Sciatic nerve (tissue), 2 donors: Measurements from ENCODE around the gene MGMT. TPM values are rescaled to one million over a fixed set of nuclear protein-coding genes. Genes with fewer than 3 reads are reported as not detected.

Source experiments
- ATAC-seq: fragments of 200-7000 bp; cut with Tn5 transposase; one replicate; pipeline ENCODE4 v1.9.1; 2020; ENCODE audit warnings: mild to moderate bottlenecking, moderate library complexity
- DNase-seq: peaks from one replicate; pipeline ENCODE4 v3.0.0-alpha.2; 2020; ENCODE audit warnings: low spot score
- intact Hi-C: fragments of 100-400 bp; cut with DNase I; formaldehyde crosslinking; loops from one replicate; pipeline ENCODE4 v1.14.2; 2022
- total RNA-seq: library from RNA; stranded (reverse); fragmentation: NEBNext Ultra II Directional; extraction: Animal tissue kit (Norgen Biotek cat#: 25700); gene quantifications from one replicate; pipeline ENCODE4 v1.2.1, GENCODE V29; 2021
- donor health status: DM: no; HTN: no; CAD: no.
- donor health status: DM: no; HTN: no; CAD: no.

MGMT gene
- total RNA-seq, 1 donor from 2014 or later, result 24.5 TPM

DNA sequence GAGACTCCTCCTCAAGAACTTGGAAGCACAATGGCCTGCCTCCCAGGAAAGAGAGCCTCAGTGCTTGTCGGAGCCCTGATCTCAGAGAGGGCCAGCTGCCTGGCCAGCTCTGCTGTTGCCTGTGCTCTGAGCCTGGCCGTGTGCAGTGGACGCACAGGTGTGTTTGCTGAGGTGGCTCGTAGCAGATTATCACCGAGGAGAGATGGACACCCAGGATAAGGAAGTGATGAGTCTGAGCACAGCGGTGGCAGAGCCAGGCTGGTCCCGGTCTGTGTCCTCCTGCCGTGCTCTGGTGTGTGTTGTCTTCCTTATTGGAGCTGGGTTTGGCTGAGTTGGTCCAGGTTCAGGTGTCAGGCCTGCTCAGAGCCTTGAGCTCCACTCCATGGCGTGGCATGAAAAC, 288.6 kb downstream of the MGMT start:
- DNase-seq, result peak; percentile 33
- intact Hi-C loops, result loop anchor here (5.0 kb wide), 1 partner anchor 1167 kb away; no protein-coding TSS in a partner anchor
- no peak for ATAC-seq

DNA sequence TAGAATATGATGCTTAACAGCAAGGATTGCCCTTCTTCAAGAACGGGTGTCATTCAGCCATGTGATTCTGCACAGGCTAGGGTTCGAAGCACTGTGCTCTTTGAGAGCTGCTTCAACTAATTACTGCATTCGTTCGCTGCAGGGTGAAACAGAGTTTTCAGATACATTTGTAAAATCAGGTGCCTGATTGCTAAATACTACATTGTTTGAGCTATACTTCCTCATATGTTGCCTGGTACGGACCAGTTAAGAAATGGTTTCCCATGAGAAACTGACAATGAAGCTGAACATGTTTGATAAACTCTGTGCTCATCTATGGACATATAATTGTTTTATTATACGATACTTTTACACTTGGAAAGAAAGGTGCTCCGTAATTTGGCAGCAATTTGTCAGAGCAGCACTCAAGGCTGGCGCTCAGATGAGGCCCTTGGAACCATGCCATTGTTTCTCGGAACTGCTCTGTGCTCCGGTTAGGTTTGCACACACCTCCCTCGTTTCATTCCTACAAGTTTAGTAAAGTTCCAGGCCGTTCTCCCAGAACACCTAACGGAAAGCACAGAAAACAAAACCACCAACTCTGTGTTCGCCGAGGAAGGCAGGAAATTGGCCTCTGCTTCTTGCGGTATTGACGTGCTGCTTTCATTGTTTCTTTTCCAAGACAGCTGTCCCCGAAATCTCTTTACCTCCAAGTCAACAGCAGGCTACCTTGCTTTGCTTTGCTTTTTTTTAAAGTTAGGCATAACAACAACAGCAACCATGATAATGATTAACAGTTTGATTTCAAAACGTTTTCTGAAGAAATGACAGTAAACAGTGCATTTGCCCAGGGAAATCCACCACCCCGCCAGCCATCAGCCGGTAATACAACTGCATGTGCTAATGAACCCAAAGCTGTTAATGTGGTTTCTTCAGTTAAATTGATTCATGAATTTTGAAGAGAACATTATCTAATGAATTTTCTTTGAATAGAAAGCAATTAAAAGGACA, 290.2 kb downstream of the MGMT start:
- peak; percentile 59 for DNase-seq
- peak; percentile 56 for ATAC-seq
- intact Hi-C loops, result loop anchor here (5.0 kb wide), 1 partner anchor 1165 kb away; no protein-coding TSS in a partner anchor

DNA sequence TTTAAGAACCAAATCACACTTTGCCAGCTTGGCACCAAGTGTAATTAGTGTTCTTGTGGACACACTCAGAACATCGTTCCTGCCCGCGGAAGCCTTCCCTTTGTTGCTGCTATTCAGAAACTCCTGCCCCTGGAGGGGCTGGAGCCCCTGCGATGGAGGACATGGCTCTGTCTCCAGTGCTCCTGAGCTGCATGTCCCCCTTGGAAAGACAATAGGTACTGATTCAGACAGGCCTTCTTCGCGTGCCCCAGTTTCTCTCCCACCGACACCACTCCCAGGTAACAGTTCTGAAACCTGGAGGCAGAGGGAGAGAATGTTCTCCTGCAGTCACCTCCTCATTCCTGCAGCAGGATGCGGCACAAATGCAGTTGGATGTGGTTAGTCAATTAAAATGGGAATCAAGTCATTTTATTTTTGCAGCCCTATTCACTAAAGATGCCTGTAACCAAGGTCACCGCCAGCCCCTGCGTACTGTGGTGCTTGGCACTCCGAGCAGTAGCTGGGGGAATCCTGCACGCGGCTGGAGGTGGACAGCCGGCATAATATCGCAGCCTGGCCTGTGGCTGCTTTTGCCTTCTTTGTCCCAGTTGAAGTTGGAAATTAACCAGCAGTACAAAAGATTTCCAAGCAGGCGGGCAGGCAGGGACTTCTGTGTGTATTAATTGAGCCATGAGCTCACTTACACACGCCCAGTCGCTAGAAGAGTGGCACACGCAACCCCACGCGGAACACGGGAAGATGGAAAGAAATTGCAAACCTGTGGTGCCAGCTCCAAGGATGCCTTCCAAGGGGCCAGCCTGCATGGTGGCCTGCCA, 291.4 kb downstream of the MGMT start:
- ATAC-seq (no peak), DNase-seq (peak; percentile 27)
- intact Hi-C loops, result loop anchor here (5.0 kb wide), 1 partner anchor 1164 kb away; no protein-coding TSS in a partner anchor

DNA sequence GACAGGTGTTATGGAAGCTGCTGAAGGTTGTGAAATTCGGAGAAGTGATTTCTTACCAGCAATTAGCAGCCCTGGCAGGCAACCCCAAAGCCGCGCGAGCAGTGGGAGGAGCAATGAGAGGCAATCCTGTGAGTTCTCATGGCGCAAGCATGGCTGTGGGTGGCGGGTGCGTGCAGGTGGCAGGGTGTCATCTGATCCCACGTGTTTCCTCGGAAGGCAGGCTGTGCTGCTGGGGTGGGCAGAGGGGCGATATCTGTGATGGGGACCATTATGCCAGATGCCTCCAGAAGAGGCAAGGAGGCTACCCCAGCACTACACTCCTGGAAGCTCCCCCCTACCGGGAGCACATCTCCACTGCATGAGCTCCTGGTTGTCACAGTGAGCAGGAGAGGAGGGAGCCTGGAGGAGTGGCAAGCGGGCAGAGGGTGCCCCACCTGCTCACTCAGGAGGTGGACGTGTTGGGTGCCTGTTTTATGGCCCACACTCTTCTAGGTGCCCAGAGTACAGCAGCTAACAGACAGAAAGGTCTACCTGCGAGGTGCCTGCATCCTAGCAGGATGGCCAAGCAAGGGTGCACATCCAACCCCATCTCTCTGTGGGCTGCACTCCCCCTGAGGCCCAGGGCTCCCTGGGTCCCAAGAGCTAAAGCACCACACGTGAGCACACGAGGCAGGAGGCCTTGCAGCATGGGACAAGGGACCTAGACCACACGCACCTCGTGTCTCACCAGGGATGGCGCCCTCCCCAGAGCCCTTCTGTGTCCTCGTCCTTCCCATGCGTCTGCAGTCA, 292.4 kb downstream of the MGMT start:
- intact Hi-C loops, result loop anchor here (5.0 kb wide), 1 partner anchor 1163 kb away; no protein-coding TSS in a partner anchor
- peak; percentile 10 for ATAC-seq
- peak; percentile 37 for DNase-seq

DNA sequence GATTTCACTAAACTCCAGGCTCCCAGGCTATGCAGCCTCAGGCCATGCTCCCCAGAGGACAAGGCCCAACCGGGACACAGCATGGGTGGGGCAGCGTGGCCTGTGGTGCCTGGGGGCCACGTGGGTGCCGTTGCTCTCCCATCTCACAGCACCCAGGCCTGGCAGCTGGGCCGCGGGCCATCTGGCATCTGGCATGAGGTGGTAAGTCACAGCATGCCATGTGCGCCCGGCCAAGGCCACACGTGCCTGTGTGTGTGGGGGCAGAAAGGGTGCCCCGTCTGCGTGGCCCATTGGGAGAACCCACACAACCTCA, 292.9 kb downstream of the MGMT start:
- DNase-seq (peak; percentile 39), ATAC-seq (peak; percentile 10)
- intact Hi-C loops, result no loop called here

DNA sequence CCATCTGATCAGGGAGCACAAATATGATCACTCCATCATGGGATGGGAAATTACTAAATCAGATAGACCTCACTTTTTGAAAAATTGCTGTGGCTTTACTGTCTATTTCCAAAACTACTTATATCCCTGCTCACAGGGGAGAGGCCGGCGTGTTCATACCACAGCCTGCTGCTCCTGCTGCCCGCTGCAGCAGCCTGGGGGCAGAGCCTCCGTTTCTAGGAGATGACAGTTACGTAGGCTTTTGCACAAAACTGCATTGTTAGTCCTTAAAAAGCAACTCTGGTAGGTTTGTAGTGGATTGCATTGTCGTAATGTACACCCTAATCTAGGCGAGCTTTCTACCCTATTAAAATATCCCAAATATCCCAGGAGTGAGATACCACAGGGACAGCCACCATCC, 293.4 kb downstream of the MGMT start:
- intact Hi-C loops, result no loop called here
- ATAC-seq, result no peak

DNA sequence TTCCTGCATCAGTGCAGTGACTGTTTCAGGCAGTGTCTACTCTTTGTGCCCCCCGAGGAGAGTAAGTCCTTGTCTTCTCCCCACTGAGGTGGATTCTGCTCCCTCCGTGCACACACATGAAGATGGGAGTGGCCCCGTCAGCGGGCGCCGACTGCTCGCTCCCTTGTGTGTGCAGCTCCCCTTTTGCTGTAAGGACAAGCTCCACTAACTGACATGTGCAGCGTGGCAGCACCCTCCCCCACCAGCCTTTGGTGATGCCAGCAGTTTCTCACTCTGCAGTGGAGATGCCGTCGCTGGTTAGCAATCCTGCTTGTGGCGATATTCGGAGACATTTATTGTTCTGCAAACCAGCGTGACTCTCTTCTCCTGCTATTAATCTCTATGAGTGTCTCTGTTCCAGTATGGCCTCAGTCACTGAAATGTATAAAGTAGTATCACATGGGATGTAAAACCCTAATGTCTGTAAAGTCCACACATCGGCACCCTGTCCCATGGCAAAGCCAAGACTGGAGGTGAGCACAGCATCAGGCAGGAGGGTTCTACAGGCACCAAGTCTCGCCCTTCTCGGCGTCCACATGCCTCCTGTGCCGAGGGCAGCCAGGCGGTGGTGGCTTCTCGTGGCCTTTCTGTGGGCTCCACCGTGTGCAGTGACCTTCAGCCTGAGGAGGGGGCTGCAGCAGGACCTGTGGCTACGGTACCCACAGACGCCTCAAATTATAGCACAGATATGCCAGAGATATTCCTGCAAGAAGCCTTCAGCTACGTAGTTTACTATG, 294.3 kb downstream of the MGMT start:
- DNase-seq (peak; percentile 50), ATAC-seq (no peak)
- intact Hi-C loops, result no loop called here

More for the DNA sequence above, 293.4 kb downstream of the MGMT start:
- DNase-seq, result no peak

DNA sequence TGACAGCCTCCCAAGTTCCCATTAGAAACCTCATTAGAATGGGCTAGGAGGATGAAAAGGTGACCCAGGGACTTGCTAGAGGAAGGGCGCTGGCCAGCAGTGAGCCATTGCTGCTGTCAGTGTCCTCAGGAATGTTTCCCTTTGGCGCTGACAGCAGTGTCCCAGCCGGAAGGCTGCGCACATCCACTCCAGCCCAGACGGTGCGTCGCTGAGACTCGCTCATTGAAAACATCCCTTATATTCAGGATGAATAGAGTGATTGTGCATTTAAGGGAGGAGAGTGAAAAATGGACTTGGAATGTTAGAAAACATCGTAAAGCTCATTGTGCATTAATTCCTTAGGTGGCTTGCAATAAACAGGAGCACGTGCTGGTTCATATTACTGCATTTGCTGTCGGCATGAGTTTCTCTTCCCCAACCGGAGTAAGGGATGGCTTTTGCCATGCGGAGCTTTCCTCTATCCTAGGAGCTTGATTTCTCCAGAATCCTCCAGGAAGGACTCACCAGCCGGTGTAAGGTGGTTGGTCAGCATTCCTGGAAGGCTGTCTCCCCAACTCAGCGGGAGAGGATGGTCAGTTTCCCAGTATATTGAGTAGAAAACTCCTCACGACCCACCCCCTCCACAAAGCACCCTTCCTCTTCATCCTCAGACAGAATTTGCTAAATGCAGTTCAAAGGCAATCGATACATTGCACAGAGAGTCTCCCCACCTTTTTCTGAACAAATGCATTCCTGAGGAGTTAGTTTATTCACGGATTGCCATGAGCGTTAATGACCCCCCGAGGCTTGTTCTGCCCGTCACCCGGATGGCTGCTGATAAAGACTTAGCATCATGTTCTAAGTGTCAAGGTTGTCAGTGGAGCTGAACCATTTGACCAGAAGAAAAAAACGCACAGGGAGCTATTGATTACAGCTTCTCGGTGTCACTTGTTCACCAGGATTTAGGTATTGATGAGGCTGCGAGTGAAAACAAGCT, 295.2 kb downstream of the MGMT start:
- no peak for ATAC-seq
- DNase-seq, result no peak
- intact Hi-C loops, result no loop called here

DNA sequence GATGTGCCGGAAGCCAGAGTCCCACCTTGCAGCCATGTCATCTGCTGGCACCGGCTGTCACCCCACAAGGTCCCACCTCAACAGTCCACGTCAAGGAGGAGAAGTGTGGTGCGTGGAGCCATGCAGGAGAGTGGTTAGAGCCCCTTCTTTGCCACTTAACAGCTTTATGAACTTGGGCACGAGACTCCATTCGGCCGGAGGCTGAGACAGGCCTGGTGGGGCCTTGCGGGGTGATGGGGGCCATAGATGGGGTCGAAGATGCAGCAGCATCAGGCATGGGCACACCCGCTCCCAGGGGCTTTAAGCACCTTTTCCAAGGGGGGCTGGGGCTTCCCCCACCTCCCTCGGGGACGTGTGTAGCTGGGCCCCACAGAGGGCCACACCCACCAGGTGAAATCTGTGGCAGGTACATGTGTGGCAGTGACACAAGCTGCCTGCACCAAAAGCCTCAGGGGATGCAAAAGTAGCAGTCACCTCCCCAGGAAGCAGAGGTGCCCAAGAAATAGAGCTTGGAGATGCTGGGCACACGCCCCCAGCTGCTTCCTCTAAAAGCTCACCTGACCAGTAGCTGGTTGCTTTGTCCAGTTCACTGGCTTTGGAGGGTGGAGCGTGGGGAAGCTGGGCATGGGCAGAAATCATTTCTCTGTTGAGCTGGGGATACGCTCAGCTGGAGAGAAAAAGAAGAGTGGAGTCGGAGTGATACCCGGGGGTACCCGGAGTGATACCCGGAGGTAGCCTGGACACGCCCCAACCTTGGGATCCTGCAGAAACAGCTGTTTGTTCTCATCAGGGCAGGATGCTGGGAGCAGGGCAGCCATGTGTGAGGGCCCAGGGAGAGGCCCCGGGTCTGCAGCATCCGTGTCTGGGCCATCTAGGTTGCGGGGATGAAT, 297.2 kb downstream of the MGMT start:
- DNase-seq, result peak; percentile 34
- intact Hi-C loops, result no loop called here

DNA sequence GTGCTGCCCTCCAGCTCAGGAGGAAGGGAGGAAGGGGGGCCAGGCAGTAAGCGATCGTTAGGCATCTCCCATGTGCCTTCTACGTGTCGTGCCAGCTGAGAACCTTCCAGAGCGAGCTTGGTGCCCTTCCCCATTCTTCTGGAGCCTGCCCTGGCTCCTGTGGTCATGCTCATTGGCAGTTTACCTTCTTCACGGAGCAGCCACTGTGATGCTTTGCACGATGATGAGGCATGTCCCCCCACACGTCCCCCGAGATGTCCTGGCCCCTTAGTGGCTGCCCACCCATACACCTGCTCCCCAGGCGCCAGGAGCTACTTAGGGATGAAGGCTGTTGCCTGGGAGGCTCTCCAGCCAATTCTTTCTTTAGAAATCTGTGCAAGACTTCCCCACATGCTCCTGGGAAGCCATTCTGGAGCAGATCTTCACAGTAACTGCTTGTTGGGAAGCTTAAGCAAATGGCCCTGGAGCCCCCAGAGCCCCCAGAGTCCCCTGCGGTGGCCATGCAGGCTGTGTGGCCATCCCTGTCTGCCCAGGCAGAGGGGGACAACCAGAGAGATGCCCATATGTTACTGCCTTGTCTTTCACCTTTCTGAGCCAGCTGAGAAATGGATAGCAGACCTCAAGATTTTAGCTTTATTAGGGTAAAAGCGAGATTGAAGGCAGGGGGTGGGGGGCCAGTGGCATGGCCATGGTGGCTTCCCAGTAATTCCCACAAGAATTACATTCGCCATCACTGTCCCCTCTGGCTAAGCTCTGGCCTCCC, 298.0 kb downstream of the MGMT start:
- ATAC-seq, result no peak
- intact Hi-C loops, result no loop called here
- DNase-seq, result peak; percentile 25

More for the DNA sequence above, 297.2 kb downstream of the MGMT start:
- ATAC-seq, result no peak

DNA sequence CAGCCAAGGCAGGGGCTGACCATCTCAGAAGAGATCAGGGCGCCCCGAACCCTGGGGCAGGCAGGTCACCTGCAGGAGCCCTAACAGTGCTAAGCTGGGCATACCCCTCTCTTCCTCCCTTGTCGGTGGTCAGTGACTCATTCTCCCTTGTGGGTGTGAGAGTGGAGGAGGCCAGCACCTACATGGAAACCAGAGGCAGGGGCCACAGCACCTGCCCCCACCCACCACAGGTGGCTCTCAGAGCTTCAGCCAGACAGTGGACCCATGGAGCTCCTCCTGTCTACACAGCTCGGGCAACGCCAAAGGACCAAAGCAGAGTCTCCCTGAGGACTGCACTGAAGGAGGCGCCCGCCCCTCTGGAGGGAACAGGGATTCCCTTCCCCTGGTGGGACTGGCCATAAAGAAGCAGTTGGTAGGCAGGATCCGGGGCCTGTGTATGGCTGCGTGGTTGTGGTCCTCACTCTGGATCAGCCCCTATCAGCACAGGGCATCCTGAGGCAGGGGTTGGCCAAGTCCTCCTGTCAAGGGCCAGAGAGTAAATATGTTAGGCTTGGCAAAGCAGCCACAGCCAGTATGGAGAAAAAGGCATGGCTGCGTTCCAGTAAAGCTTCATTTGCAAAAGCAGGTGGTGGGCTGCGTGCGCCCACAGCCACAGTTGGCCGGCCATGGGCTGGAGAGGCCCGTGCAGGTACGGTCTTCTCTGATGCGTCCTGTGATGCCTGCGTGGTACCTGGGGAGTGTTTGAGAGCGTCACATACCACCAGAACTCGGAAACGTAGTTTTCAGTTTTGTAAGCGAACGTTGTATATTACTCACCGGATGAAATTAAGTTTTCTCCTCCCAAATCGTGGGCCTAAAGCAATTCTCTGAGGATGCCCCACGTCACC, 298.9 kb downstream of the MGMT start:
- no peak for ATAC-seq
- intact Hi-C loops, result no loop called here
- peak; percentile 33 for DNase-seq

DNA sequence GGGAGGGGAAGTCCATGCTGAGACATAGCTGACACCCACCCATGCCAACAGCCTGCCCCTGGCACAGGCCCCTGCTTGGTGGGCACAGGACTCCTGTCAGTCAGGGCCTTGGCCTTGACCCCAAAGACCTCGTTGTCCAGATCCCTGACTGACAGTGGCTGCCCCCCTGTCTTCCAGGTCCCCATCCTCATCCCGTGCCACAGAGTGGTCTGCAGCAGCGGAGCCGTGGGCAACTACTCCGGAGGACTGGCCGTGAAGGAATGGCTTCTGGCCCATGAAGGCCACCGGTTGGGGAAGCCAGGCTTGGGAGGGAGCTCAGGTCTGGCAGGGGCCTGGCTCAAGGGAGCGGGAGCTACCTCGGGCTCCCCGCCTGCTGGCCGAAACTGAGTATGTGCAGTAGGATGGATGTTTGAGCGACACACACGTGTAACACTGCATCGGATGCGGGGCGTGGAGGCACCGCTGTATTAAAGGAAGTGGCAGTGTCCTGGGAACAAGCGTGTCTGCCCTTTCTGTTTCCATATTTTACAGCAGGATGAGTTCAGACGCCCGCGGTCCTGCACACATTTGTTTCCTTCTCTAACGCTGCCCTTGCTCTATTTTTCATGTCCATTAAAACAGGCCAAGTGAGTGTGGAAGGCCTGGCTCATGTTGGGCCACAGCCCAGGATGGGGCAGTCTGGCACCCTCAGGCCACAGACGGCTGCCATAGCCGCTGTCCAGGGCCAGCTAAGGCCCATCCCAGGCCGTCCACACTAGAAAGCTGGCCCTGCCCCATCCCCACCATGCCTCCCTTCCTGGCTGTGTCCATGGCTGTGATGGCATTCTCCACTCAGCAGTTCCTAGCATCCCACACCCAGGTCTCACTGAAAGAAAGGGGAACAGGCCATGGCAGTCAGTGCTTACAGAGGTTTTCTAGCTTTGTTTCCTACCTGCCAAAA, 299.8 kb downstream of the MGMT start:
- ATAC-seq (no peak), DNase-seq (peak; percentile 53)
- intact Hi-C loops, result no loop called here

DNA sequence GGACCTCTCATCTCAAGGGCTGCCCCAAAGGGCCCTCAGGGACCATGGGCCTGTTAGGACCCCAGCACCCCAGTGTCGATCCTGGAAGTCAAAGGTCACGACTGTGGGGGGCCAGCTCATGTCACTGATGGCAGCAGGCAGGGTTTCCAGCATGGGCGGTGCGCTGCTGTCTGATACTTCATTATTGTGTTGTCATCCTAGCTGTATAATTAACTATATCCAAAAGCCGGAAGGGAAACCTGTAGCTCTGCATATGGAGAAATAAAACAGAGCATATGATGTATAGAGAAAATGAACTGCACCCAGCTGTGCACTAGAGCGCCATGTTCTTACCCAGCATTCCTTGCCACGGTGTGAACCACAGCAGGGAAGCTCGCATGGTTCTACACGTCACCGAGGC, 300.7 kb downstream of the MGMT start:
- ATAC-seq, result no peak
- DNase-seq, result peak; percentile 43
- intact Hi-C loops, result no loop called here
